Subcutaneous adipose tissue (tissue), 4 donors: Measurements from ENCODE around the gene FAM20A. TPM values are rescaled to one million over a fixed set of nuclear protein-coding genes. Genes with fewer than 3 reads are reported as not detected.

Source experiments
- CTCF ChIP-seq: fragments of 450-650 bp; IDR thresholded peaks from one replicate; pipeline ENCODE4 v1.5.1; 2016; ENCODE audit warnings: low read depth, mild to moderate bottlenecking, control low read depth, antibody characterized with exemption, moderate library complexity
- total RNA-seq, 4 donors: library from RNA; depleted of rRNA; stranded (reverse); fragments of >200 nt; gene quantifications; one replicate each; pipeline ENCODE4 v1.1.0, GENCODE V29; 2016

Gene FAM20A
- total RNA-seq: 10 to 100 TPM in 3 of 4 donors, 1 to 10 TPM in 1; 7.7 to 17.0 (median 12.3) TPM

GRCh38 chr17:68600931-68601564 lies at the start of gene FAM20A:
TSS of gene FAM20A (minus strand) at chr17:68601367. CDS start at chr17:68600666, 701 bp downstream.
- no peak for TF ChIP-seq CTCF

GRCh38 chr17:68649324-68649723 lies 48.2 kb upstream of the FAM20A start:
- TF ChIP-seq CTCF: no peak

DNA sequence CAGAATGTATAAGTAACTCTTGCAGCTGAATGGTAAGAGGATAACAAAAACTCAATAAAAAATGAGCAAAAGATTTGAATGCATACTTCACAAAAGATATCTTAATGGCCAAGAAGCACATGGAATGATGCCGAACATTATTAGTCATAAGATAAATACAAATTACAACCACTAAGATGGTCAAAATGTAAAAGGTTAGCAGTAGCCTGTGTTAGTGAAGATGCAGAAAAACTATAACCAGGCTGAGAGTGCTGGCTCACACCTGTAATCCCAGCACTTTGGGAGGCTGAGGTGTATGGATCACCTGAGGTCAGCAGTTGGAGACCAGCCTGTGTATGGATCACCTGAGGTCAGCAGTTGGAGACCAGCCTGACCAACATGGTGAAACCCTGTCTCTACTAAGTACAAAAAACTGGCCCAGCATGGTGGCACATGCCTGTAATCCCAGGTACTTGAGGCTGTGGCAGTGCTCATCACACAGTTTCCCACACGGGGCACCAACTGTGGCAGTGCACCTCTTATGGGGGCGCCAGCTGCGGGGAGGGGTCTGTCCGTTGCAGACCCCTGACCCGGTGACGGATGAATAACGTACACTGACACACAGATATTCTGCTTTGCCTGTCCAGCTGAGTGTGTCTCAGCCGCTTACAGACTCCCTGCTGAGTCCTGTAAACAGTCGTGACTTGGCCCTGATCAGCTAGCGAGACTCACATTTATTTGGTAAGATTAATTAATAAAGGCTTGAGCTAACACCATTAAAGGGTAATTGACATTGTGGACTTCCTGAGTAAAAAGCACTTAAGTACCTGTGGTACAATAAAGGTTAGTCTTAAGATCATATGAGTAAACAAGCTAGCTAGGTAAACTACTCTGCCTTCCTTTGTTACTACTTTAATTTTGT lies 45.7 kb upstream of the FAM20A start:
- TF ChIP-seq CTCF: no peak

GRCh38 chr17:68642118-68642412 lies 40.9 kb upstream of the FAM20A start:
- TF ChIP-seq CTCF: no peak

DNA sequence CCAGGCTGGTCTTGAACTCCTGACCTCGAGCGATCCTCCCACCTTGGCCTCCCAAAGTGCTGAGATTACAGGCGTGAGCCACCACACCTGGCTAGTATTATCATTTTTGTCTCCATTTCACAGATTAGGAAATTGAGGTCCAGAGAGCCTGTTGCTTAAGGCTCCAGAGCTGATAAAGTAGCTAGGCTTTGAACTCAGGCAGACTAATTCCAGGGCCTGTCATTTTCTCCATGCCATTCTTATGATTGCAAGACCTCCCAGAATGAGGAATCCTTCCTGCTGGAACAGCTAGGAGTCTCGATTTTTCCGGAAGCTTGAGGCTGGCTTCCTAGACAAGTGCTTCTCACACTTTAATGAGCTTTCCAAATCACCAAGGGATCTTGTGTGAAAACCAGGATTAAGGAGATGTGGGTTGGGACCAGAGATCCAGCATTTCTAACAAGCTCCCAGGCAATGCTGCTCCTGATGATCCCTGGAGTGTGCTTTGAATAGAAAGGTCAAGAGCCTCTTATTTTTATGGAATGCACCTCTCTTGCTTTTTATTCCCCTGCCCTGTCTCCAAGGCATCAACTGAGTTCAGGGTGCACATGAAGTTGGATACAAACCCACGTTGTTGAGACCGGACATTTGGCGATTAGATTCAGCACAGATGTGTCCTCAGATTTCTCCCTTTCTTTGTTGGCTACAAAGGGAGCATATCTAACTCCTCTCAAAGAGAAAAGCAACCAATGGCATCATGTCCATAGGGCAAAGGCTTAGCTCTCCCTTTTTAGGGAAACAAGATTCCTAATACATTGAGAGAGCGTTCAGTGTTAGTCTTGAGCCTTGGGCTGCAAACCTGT lies 40.3 kb upstream of the FAM20A start:
- no peak for TF ChIP-seq CTCF

GRCh38 chr17:68640242-68640989 lies 39.2 kb upstream of the FAM20A start:
- no peak for TF ChIP-seq CTCF
